ENCODE measurements around the gene METAP2. TPM values are rescaled to one million over a fixed set of nuclear protein-coding genes. Genes with fewer than 3 reads are reported as not detected.
A peak's percentile ranks its signal among the peaks of the same experiment; 100 is the strongest.
"Not testable (repeated sequence)": the region's sequence is repeated elsewhere in the genome, so short reads cannot be mapped to it uniquely, and the experiment has no call there.

The METAP2 gene
- total RNA-seq, 1 donor from 2014 or later: 54.0 TPM

- no peaks in the 10 kb centered on the region for H3K9me3 ChIP-seq
- DNase-seq (no peak), ATAC-seq (peak in 1 of 2 donors; percentile 13)
- no peak overlapping the region for H3K4me3 ChIP-seq
- TF ChIP-seq, protein P1, sequence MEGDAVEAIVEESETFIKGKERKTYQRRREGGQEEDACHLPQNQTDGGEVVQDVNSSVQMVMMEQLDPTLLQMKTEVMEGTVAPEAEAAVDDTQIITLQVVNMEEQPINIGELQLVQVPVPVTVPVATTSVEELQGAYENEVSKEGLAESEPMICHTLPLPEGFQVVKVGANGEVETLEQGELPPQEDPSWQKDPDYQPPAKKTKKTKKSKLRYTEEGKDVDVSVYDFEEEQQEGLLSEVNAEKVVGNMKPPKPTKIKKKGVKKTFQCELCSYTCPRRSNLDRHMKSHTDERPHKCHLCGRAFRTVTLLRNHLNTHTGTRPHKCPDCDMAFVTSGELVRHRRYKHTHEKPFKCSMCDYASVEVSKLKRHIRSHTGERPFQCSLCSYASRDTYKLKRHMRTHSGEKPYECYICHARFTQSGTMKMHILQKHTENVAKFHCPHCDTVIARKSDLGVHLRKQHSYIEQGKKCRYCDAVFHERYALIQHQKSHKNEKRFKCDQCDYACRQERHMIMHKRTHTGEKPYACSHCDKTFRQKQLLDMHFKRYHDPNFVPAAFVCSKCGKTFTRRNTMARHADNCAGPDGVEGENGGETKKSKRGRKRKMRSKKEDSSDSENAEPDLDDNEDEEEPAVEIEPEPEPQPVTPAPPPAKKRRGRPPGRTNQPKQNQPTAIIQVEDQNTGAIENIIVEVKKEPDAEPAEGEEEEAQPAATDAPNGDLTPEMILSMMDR (IDR thresholded peaks at IDR 0.05): no peak
- peaks cover 39% of the 10 kb centered on the region for H3K4me1 ChIP-seq
- intact Hi-C loops (cut with DNase I): no loop called here
- H3K27me3 ChIP-seq (ENCODE audit: low read depth): no peaks in the 10 kb centered on the region
- H3K36me3 ChIP-seq: peaks cover 56% of the 10 kb centered on the region
- no peak overlapping the region for H3K27ac ChIP-seq
These were observed 7.1 kb downstream of the METAP2 start for GRCh38 chr12:95481072-95481471.

- Histone ChIP-seq H3K36me3 (peaks cover 59% of the 10 kb centered on the region), H3K27ac (no peak overlapping the region), H3K4me3 (no peak overlapping the region), H3K4me1 (peaks cover 34% of the 10 kb centered on the region), H3K27me3 (ENCODE audit: low read depth) (no peaks in the 10 kb centered on the region), H3K9me3 (no peaks in the 10 kb centered on the region)
- DNase-seq (no peak), ATAC-seq (no peak)
- intact Hi-C loops (cut with DNase I): no loop called here
- TF ChIP-seq, protein P1 (IDR thresholded peaks at IDR 0.05): no peak
These were observed 7.9 kb downstream of the METAP2 start for GRCh38 chr12:95481888-95482287.

- H3K4me3 ChIP-seq; H3K9me3 ChIP-seq; H3K27me3 ChIP-seq (ENCODE audit: low read depth); intact Hi-C loops (cut with DNase I); DNase-seq; ATAC-seq; H3K27ac ChIP-seq: not testable (repeated sequence)
- Histone ChIP-seq H3K4me1 (peaks cover 34% of the 10 kb centered on the region), H3K36me3 (peaks cover 59% of the 10 kb centered on the region)
These were observed 8.6 kb downstream of the METAP2 start for GRCh38 chr12:95482564-95482963.

DNA sequence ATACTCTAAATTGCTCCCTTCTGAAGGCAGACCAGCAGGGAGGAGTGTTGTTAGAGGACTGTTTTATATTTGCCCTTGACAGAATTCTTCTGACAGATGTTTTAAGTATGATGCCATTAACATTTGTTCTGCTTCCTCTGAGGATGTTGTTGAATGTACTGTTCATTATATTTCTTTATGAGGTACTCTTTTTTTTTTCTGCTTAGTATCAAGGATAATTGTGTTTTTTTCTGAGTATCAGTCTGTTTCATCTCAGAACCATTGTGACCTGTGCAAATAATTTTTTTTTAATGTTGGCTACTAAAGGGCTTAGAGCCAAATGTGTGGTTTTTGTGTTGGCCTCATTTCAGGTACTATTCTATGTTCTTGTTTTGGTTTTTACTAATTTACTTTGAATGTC lies 10.6 kb downstream of the METAP2 start:
- Histone ChIP-seq H3K9me3 (no peaks in the 10 kb centered on the region), H3K4me3 (no peak overlapping the region), H3K4me1 (peaks cover 26% of the 10 kb centered on the region), H3K36me3 (peaks cover 58% of the 10 kb centered on the region), H3K27ac (no peak overlapping the region), H3K27me3 (ENCODE audit: low read depth) (no peaks in the 10 kb centered on the region)
- intact Hi-C loops (cut with DNase I): no loop called here
- DNase-seq (no peak), ATAC-seq (no peak)
- TF ChIP-seq, protein P1 (IDR thresholded peaks at IDR 0.05): no peak

DNA sequence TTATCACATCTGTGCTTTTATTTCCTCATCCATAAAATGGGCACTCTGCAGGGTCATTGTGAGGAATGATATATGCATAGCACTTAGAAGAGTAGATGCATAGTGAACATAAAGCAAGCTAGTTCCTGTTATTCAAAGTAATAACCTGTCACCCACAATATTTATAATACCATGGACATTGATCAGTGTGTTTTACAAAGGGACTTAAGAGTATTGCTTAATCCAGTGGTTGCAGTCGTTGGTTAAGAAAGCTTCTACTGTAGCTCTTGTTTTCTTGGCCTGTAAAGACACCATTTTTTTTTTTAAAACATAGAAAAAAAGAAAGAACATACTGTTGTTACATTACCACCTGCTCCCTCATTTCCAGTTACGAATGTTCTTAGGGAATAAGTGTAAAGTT lies 13.1 kb downstream of the METAP2 start:
- Histone ChIP-seq H3K27ac (no peak overlapping the region), H3K36me3 (peaks cover 75% of the 10 kb centered on the region), H3K4me1 (peaks cover 6% of the 10 kb centered on the region), H3K27me3 (ENCODE audit: low read depth) (no peaks in the 10 kb centered on the region), H3K9me3 (no peaks in the 10 kb centered on the region), H3K4me3 (no peak overlapping the region)
- ATAC-seq: no peak
- DNase-seq: no peak
- TF ChIP-seq, protein P1 (IDR thresholded peaks at IDR 0.05): no peak
- intact Hi-C loops (cut with DNase I): no loop called here

GRCh38 chr12:95492462-95492861 lies 18.5 kb downstream of the METAP2 start:
- peaks cover 90% of the 10 kb centered on the region for H3K36me3 ChIP-seq
- TF ChIP-seq, protein P1 (IDR thresholded peaks at IDR 0.05): no peak

More at GRCh38 chr12:95492462-95492861, 18.5 kb downstream of the METAP2 start:
- Histone ChIP-seq H3K9me3 (no peaks in the 10 kb centered on the region), H3K27ac (no peak overlapping the region), H3K4me1 (no peaks in the 10 kb centered on the region), H3K4me3 (no peak overlapping the region), H3K27me3 (ENCODE audit: low read depth) (no peaks in the 10 kb centered on the region)
- intact Hi-C loops (cut with DNase I): no loop called here
- no peak for DNase-seq
- ATAC-seq: no peak
